HepG2 (cell line): ENCODE measurements around the gene TAMALIN.

Experiments
- IRF2 ChIP-seq: IDR thresholded peaks from 2 replicates; pipeline ENCODE4 v1.6.1; 2018; ENCODE audit warnings: missing genetic modification reagents, missing compliant biosample characterization
- TARDBP ChIP-seq: sonication (generic); formaldehyde crosslinking; IDR thresholded peaks from 2 replicates; pipeline ENCODE4 v1.8.0; 2022; ENCODE audit warnings: mild to moderate bottlenecking, missing genetic modification reagents
- ZFP1 ChIP-seq: IDR thresholded peaks from 2 replicates; pipeline ENCODE4 v1.6.1; 2016
- ZNF543 ChIP-seq: sonication (generic); formaldehyde crosslinking; IDR thresholded peaks from 2 replicates; pipeline ENCODE4 v1.4.0; 2020; ENCODE audit warnings: mild to moderate bottlenecking, missing genetic modification reagents
- ZNF792 ChIP-seq: IDR thresholded peaks from 2 replicates; pipeline ENCODE4 v1.6.1; 2016
- TF ChIP-seq, protein P1 (sequence below): sonication (generic); formaldehyde crosslinking; IDR thresholded peaks from 2 replicates; pipeline ENCODE4 v1.5.0; 2020; ENCODE audit warnings: mild to moderate bottlenecking, missing genetic modification reagents, moderate library complexity
- TF ChIP-seq, protein P2 (sequence below): IDR thresholded peaks from 2 replicates; pipeline ENCODE4 v1.6.1; 2016; ENCODE audit warnings: low read depth

DNA sequence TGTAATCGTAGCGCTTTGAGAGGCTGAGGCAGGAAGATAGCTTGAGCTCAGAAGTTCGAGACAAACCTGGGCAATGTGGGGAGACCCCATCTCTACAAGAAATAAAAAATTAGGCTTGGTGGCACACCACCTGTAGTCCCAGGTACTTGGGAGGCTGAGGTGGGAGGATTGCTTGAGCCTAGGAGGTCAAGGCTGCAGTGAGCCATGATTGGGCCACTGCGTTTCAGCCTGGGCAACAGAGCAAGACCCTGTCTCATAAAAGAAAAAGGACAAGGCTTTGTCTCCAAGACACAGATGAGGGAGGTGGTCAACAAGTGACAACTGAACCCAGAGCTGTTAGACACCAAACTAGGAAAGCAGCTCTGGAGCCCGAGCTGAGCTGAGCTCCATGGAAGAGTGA is 14.5 kb upstream of the TAMALIN start:
- TF ChIP-seq ZFP1 (CRISPR knock-in tag) (no peak), TARDBP (CRISPR knock-in tag) (no peak), IRF2 (no peak), ZNF543 (CRISPR knock-in tag) (no peak), ZNF792 (CRISPR knock-in tag) (no peak)
- TF ChIP-seq, protein P1, sequence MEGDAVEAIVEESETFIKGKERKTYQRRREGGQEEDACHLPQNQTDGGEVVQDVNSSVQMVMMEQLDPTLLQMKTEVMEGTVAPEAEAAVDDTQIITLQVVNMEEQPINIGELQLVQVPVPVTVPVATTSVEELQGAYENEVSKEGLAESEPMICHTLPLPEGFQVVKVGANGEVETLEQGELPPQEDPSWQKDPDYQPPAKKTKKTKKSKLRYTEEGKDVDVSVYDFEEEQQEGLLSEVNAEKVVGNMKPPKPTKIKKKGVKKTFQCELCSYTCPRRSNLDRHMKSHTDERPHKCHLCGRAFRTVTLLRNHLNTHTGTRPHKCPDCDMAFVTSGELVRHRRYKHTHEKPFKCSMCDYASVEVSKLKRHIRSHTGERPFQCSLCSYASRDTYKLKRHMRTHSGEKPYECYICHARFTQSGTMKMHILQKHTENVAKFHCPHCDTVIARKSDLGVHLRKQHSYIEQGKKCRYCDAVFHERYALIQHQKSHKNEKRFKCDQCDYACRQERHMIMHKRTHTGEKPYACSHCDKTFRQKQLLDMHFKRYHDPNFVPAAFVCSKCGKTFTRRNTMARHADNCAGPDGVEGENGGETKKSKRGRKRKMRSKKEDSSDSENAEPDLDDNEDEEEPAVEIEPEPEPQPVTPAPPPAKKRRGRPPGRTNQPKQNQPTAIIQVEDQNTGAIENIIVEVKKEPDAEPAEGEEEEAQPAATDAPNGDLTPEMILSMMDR (CRISPR knock-in tag) = no peak
- TF ChIP-seq, protein P2, sequence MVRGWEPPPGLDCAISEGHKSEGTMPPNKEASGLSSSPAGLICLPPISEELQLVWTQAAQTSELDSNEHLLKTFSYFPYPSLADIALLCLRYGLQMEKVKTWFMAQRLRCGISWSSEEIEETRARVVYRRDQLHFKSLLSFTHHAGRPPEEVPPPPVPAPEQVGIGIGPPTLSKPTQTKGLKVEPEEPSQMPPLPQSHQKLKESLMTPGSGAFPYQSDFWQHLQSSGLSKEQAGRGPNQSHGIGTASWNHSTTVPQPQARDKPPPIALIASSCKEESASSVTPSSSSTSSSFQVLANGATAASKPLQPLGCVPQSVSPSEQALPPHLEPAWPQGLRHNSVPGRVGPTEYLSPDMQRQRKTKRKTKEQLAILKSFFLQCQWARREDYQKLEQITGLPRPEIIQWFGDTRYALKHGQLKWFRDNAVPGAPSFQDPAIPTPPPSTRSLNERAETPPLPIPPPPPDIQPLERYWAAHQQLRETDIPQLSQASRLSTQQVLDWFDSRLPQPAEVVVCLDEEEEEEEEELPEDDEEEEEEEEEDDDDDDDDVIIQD (CRISPR knock-in tag) = no peak
